ENCODE measurements around the gene ADAM15.

The ADAM15 gene

GRCh38 chr1:155072531-155073289, 21.6 kb downstream of the ADAM15 start:
- no peak for DNase-seq (ENCODE audit: low read depth in 2 of 2)

- no peak for DNase-seq (ENCODE audit: low read depth in 2 of 2)
Observed at GRCh38 chr1:155073377-155074242, 22.5 kb downstream of the ADAM15 start.

- DNase-seq (ENCODE audit: low read depth in 2 of 2) = no peak
Observed at GRCh38 chr1:155075535-155075934, 24.4 kb downstream of the ADAM15 start.

- no peak for DNase-seq (ENCODE audit: low read depth in 2 of 2)
Observed at GRCh38 chr1:155076371-155076770, 25.3 kb downstream of the ADAM15 start.

GRCh38 chr1:155077346-155077745, 26.2 kb downstream of the ADAM15 start:
- no peak for DNase-seq (ENCODE audit: low read depth in 2 of 2)

GRCh38 chr1:155077758-155078445, 26.8 kb downstream of the ADAM15 start:
- DNase-seq (ENCODE audit: low read depth in 2 of 2) = no peak

GRCh38 chr1:155078469-155079209, 27.5 kb downstream of the ADAM15 start, which contains the start of gene EFNA3:
Gene EFNA3, plus strand, starts transcription at chr1:155078837. Its CDS starts 105 bp downstream, at chr1:155078942.
- DNase-seq (ENCODE audit: low read depth in 2 of 2) = peak in 1 of 2 donors; percentile 49

- DNase-seq (ENCODE audit: low read depth in 2 of 2) = no peak
Observed at GRCh38 chr1:155079210-155079486, 28.0 kb downstream of the ADAM15 start.

GRCh38 chr1:155079487-155080311, 28.6 kb downstream of the ADAM15 start:
- DNase-seq (ENCODE audit: low read depth in 2 of 2) = no peak

GRCh38 chr1:155080312-155081228, 29.5 kb downstream of the ADAM15 start:
- no peak for DNase-seq (ENCODE audit: low read depth in 2 of 2)

- no peak for DNase-seq (ENCODE audit: low read depth in 2 of 2)
Observed at GRCh38 chr1:155081472-155082300, 30.6 kb downstream of the ADAM15 start.

GRCh38 chr1:155082301-155083051, 31.4 kb downstream of the ADAM15 start:
- DNase-seq (ENCODE audit: low read depth in 2 of 2) = no peak

- DNase-seq (ENCODE audit: low read depth in 2 of 2) = no peak
Observed at GRCh38 chr1:155083052-155083541, 32.0 kb downstream of the ADAM15 start.

GRCh38 chr1:155083865-155084721, 33.0 kb downstream of the ADAM15 start:
- no peak for DNase-seq (ENCODE audit: low read depth in 2 of 2)

GRCh38 chr1:155084722-155085503, 33.8 kb downstream of the ADAM15 start:
- DNase-seq (ENCODE audit: low read depth in 2 of 2) = peak; percentile 68 to 83

- peak; percentile 42 to 57 for DNase-seq (ENCODE audit: low read depth in 2 of 2)
Observed at GRCh38 chr1:155085504-155086127, 34.5 kb downstream of the ADAM15 start.

All from stimulated activated CD4-positive, alpha-beta T cell treated with anti-CD3 and anti-CD28 coated beads, Interleukin-1b, Interleukin-23, amount 100 ng/mL, for 1 hour (primary cell).